ENCODE data around the gene PLD5.

PLD5 gene

GRCh38 chr1:242524571-242525359, at the start of gene PLD5:
Gene PLD5, minus strand, starts transcription at chr1:242524697.
- no peak for FAIRE-seq
- DNase-seq (ENCODE audit: insufficient read length, low spot score): no peak

- FAIRE-seq: no peak
- no peak for DNase-seq (ENCODE audit: insufficient read length, low spot score)
Observed at GRCh38 chr1:242569867-242570266, 45.4 kb upstream of the PLD5 start.

DNA sequence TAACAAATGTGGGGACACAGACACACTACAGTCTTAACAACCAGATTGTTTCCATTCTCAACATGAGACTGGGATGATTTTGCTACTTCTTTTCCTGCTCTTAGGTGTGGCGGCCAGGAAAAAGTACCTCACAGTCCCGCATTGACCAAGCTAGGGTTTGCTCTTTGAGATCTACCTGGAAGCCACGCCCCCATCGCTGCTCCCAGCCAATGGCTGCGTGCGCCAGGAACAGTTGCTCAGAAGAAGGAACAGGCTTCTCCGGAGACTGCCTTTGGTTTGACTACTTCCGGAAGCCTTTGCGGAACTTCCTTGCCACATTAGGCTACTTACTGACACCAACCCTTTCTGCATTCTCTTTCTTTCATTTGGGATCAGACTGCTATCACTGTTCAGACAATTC, 44.2 kb upstream of the PLD5 start:
- DNase-seq (ENCODE audit: insufficient read length, low spot score) (no peak), FAIRE-seq (no peak)

DNA sequence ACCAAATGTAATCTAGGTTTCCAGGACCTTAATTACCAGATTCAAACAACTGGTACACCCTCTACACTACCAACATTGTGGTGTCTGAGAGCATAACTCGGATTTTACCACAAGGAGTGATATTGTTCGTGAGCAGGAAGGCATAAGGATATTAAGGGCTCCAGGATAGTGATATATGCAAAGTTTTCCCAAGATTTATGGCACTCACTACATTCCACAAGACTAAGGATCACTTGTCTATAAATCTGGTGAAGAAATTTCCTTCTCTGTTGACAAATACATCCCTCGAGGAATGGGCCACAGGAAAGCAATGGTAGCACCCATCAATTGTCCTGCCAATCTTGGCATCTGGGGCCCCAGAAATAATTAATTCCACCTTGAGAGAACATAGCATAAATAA, 43.1 kb upstream of the PLD5 start:
- FAIRE-seq (no peak), DNase-seq (ENCODE audit: insufficient read length, low spot score) (no peak)

DNA sequence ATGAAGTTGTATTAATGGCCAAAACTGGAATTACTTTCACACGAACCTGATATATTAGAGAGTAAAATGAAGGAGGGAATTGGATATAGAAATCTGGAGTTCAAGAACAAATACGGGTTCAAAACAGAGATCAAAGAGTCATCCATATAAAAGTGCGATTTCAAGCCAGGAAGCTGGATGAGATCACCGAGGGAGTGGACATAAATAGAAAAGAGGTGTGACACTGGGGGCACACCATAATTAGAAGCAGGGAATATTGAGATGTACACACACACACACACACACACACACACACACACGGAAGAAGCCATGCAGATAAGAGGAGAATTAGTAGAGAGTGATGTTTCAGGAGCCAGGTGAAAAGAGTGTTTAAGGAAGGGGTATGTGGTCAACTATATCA, 32.3 kb upstream of the PLD5 start:
- DNase-seq (ENCODE audit: insufficient read length, low spot score): no peak
- FAIRE-seq: no peak

DNA sequence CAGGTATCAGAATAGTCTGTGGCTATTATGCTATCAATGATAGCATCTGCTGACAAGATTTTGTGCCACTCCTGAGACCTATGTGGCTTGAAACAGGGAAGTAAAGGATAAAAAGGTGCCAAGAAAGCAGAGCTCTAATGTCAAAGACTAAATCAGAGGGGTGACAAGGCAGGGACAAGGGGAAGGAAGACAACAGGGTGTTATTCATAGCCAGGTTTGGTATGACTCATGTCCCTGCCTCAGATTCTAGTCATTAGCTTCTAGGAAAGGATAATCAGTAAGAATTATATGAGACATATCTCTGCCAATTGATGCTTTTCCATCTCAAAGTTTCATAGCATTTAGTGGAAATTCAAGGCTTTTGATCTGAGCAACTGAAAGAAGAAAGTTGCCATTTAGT, 31.8 kb upstream of the PLD5 start:
- DNase-seq (ENCODE audit: insufficient read length, low spot score) (no peak), FAIRE-seq (no peak)

DNA sequence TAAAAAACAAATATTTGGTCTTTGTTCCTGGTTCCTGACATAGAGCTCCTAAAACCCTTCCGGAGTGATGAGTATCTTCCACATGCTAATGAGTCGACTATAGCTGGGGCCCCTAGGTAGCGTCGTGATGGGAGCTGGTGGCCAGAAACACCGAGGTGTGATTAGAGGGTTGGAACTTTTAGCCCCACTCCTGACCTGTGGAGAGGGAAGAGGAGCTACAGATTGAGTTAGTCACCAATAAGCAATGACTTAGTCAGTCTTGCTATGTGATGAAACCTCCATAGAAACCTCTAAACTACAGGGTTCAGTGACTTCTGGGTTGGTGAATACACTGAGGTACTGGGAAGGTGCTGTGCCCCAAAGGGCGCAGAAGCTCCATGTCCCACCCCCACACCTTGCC, 30.1 kb upstream of the PLD5 start:
- DNase-seq (ENCODE audit: insufficient read length, low spot score): no peak
- FAIRE-seq: no peak

DNA sequence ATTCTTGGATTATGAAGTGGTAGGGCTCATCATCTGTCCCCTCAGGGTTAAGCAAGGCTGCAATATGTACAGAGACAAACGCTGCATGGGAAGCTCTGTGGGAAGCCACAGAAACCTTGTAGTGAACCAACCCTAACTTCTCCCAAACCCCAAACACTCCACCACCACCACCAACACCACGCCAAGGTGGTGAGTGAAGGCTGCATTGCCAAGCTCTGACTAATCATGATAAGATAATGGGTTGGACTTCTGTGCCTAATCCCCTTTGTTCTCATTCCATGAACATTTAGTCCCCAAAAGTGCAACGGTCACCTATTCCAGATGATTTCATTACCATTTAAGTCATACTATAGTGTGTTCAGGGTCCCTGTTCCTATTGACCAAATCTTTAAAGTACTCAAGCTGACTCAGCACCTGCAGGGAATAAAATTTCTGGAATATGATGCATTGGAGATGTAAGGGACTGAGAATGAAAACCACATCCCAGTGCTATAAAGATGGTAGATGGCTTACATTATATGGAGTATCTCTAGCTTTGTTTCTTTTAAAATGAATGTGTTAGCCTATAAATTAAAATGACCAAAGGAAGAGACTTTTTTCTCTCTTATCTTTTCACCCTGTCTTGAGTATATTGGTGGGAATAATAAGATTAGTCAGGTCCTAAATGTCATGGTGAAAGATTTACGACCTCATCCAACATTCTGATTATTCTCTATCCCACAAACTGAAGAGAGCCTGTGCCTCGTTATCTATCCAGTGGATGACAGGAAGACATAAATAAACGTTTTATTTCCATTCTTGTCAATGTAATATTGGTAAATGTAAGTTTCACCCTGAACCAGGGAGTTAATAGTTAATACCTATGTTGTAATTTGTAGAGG, 22.6 kb upstream of the PLD5 start:
- DNase-seq (ENCODE audit: insufficient read length, low spot score) (no peak), FAIRE-seq (no peak)

DNA sequence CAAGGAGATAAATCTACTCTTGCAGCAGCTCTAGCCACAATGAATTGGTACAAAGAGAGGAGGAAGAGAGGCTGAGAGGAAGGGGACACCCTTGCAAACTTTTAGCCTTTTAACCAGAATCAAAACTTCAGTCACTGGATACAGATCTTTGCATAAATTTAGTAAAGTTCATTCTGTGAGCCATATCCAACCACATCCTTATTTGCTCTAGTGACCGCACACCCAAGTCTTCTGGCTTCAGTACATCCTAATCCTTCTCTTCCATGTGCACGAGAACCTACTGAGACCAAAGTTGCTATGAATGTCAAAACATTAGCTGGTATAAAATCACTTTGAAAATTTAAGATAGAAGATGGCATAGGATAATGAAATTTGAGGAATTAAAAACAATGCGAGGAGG, 21.9 kb upstream of the PLD5 start:
- FAIRE-seq (no peak), DNase-seq (ENCODE audit: insufficient read length, low spot score) (no peak)

GRCh38 chr1:242544071-242544470, 19.6 kb upstream of the PLD5 start:
- no peak for FAIRE-seq
- no peak for DNase-seq (ENCODE audit: insufficient read length, low spot score)

GRCh38 chr1:242542271-242542670, 17.8 kb upstream of the PLD5 start:
- no peak for DNase-seq (ENCODE audit: insufficient read length, low spot score)
- no peak for FAIRE-seq

- DNase-seq (ENCODE audit: insufficient read length, low spot score): no peak
Observed at GRCh38 chr1:242535986-242536385, 11.5 kb upstream of the PLD5 start.

GRCh38 chr1:242534753-242535152, 10.3 kb upstream of the PLD5 start:
- DNase-seq (ENCODE audit: insufficient read length, low spot score) (no peak), FAIRE-seq (no peak)

More at GRCh38 chr1:242535986-242536385, 11.5 kb upstream of the PLD5 start:
- no peak for FAIRE-seq

DNA sequence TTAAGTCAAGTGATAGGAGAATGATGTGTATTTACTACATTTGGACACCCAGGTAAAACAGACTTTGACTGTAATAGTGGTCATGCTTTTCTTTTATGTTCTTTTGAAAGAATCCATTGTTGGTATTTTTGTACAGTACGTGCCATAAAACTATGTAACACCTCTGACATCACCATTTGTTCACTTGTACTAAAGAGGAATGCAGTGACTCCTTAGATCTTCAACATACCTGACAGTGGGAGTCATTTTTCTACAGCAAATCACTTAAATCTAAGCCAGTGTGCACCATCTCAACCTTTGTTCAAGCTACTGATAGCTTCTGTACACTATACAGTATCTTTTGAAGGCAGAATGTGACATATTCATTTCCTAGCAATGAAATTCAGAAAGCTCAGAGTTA, 6.3 kb upstream of the PLD5 start:
- FAIRE-seq (no peak), DNase-seq (ENCODE audit: insufficient read length, low spot score) (no peak)

- DNase-seq (ENCODE audit: insufficient read length, low spot score) (no peak), FAIRE-seq (no peak)
Observed at GRCh38 chr1:242525769-242526168, 1.3 kb upstream of the PLD5 start.

GRCh38 chr1:242525360-242525722, 844 bp upstream of the PLD5 start:
- FAIRE-seq (no peak), DNase-seq (ENCODE audit: insufficient read length, low spot score) (no peak)

DNA sequence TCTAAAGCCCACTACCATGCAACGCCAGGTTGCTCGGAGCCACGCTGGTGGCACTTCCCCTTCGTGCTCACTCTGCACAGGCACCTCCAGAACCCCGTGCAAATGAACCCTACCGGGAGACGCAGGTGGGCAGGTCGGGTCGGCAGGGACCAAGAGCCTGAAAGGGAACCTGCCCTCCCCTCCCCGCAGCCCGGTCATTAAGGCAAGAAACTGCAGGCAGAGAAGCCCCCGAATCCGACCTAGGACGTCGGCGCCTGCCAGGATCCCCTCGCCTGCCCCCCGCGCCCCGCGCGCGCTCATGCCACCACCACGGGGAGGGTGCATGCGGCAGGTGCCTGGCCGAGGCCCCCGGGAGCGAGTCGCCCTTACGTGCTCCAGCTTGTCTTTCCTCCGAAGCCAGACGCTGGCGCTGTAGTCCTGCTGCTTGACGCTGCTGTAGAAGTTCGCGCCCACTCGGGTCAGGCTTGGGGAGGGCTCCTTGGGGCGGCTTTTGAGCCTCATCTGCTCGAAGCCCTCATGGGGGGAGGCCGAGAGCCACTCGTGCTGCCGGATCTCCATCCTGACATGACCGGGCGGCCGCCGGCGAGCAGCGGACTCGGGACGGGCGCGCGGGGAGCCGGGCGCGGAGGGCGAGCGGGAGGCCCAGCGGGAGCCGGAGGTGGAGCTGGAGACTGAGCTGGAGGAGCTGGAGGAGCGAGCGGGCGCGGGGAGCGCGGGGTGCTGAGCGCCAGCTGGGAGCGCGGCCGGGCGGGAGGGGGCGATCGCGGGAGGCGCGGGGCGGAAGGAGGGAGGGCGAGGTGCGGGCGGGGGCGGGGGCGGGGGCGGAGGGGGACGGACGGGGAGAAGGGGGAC, 552 bp downstream of the PLD5 start:
- no peak for DNase-seq (ENCODE audit: insufficient read length, low spot score)
- no peak for FAIRE-seq

DNA sequence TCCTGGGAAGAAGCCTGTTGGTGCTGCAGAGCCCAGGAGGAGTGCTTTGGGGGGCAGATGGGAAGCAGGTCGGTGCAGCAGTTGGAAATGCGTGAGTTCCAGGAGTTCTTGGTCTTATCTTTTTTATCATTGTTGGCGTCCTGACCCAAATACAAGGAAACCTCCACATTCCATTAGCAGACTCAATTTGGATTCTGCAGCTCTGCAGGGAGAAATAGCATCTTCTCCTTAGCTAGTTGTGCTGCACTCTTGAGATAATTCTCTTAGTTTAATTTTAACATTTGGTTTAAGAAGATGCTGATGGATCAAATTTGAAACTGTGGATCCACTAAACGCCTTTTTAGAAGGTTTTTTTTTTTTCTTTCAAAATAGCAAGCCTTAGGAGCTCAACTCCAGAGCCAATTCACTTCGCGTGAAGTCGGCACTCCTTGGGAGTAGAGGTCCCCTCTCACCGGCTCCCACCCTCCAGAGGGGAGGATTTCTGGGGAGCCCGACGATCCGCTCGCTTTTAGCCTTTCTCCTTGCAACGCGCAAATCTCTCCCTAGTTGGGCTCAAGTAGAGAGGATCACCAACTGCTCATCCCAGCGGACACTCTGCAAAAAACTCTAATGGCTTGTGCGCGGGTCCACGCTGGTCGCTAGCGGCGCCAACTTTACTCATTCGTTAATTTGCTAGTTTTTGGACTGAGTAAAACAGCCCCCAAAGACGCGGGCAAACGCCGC, 1.3 kb downstream of the PLD5 start:
- DNase-seq (ENCODE audit: insufficient read length, low spot score) (no peak), FAIRE-seq (no peak)

- DNase-seq (ENCODE audit: insufficient read length, low spot score) (no peak), FAIRE-seq (no peak)
Observed at GRCh38 chr1:242522304-242522945, 2.1 kb downstream of the PLD5 start.

DNA sequence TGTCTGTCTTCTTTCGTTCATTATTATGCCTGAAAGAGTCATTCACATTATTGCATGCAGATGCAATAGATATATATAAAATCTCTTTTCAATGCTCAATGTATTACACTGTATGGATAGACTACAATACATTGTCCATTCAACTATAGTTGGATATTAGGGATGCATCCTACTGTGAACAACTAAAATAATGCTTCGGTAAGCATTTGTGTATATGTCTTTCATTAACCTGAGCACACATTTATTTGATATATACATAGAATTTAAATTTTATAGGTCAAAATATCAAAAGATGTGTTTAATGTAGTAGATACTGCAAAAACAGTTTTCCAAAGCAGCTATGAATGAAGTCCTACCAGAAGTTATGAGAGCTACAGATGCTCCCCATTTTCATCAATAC, 8.9 kb downstream of the PLD5 start:
- DNase-seq (ENCODE audit: insufficient read length, low spot score): no peak
- no peak for FAIRE-seq

Measured in GM19239 (cell line).